Activated CD4-positive, alpha-beta T cell treated with anti-CD3 and anti-CD28 coated beads, Interleukin-2, amount 50 U/mL, for 24 hours (primary cell): ENCODE data around the gene GFRA1.

Experiments
- DNase-seq, 2 donors: peaks; one replicate each; pipeline ENCODE4 v3.0.0-alpha.2; 2020; ENCODE audit warnings: low read depth in 1 of 2, low spot score in 1 of 2

Gene GFRA1, protein sequence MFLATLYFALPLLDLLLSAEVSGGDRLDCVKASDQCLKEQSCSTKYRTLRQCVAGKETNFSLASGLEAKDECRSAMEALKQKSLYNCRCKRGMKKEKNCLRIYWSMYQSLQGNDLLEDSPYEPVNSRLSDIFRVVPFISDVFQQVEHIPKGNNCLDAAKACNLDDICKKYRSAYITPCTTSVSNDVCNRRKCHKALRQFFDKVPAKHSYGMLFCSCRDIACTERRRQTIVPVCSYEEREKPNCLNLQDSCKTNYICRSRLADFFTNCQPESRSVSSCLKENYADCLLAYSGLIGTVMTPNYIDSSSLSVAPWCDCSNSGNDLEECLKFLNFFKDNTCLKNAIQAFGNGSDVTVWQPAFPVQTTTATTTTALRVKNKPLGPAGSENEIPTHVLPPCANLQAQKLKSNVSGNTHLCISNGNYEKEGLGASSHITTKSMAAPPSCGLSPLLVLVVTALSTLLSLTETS

DNA sequence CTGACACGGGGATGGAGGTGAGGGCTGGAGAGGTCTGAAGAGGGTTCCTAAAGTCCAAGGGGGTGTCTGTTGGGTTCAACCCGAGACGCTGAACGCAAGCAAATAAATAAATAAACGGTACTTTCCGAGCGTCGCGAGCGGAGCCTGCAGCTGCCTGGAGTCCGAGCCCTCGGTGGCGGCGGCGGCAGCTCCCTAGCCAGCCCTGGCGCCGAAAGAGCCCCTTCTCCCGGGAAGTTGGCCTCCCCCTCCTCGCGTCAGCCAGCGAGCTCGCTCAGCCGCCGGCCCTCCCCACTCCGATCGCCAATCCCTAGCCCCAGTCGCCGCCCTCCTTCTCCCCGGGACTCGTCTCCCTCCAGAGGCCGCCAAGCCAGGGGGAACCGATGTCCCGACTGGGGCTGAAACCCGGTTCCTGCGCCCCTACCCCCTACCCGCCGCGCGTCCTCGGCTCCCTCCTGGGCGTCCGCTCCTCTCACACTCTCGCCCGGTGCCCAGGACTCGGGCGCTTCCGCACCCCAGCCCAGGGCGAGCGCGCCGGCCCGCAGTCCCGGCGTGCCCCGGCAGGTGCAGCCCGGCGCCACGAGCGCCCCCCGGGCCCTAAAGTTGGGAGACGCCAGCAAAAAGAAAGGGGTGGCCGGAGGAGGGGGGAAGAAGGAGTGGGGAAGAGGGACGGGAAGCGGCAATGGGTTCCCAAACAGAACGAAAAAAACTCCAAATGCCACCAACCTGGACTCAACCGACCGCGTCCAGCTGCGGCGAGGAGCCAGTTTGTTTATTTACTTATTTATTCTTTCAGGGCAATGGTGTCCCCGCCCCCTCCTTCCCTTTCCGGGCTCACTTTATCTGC lies at the start of gene GFRA1:
GFRA1 (minus strand) TSS at position 767 of the 844 bp plus-strand sequence. CDS start 1,177 bp downstream, outside the sequence.
- DNase-seq: no peak

DNA sequence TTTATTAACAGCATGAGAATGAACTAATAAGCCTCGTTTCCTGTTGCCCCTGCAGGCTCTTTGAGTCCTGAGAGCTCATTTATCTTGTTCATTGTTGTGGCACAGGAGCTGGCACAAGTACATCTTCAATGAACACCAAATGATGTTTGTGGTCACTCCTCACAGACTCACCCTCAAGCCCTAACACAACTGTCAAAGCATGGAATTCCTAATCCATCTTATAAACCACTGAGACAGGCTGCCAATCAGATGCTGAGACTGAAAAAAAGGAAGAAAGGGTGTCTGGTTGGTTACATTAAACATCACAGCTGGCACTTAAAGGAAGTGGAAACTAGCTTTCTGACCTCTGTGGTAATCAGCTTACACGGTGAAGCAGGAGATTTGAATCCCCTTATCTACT lies 43.5 kb upstream of the GFRA1 start:
- no peak for DNase-seq

DNA sequence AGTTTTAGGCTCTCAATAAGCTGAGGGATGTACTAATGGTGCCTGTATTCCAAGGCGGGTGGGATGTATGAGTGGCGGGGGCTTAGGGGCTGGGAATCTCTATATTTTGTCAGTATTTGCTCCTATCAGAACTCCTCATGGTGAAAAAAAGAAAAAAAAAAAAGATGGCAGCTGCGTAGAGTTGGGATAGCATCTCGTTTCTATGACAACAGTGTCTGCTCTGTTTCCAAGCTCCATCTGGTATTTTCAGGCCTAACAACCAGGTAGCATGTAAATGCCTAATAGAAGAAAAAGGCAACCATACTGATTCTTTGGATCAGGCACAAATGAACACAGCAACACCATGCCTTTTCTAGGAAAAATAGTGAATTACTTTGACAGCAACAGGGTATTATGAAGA lies 39.5 kb upstream of the GFRA1 start:
- no peak for DNase-seq

DNA sequence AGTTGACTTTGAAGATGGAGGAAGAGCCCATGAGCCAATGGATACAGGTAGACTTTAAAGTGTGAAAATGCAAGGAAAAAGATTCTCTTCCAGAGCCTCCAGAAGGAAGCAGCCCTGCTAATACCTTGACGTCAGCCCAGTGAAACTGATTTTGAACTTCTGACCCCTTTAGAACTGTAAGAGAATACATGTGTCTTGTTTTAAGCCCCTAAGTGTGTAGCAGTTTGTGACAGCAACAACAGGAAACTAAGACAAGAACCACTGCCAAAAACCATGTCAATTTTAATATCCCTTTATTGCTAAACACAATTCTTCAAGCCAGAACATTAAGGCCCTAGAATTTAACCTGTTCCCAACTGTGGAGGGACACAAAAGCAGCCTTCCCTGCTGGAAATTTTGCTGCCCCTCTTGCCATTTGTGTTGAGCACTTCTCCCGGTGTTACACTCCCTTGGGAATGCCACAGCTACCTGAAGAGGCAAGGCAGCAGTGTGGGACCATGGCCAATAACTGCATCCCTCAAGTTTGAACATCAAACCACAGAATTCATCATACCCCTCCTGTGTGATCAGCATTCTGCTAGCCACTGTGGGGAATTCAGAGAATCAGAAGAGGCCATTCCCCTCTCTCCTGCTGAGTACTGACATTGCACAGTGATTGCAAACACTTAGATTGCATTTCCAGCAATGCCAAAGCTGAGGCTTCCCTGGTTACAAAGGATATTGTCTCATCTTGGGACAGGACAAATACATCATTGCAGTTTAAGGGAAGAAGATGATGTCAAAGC lies 38.9 kb upstream of the GFRA1 start:
- no peak for DNase-seq

DNA sequence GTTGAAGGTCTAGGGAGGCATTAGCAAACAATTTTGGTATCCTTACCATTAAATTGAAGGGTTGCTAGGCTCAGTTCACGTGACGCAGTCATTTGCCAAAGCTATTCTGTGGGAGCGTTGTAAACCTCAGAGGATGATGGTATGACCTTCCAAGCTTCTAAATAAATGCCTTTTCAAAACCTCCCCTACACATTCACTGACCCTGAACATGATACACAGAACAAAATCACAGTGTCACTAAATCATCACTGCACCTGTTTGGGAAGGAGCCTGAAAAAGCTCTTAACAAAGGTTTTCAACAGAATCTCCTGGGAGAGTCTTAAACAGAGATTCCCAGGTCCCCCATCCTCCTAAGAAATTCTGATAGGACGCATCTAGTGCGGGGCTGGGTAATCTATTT lies 38.0 kb upstream of the GFRA1 start:
- DNase-seq: no peak

DNA sequence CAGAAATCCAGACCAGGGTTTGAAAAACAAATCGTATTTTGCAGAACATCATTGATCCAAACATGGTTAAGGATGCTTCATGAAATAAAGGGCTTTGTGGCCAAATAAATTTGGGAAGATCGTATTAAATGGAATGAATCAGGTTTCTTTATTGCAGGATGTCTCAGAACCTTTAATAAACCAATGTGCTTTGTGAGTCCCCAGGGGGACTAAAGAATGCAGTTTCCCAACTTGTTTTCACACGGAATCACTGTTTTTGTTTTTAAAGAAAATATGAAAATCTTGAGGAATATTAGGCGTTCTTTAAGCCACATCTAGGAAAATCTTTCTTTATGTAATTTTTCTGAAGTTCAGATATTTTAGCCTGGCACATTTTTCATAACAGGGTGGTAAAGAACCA lies 34.4 kb upstream of the GFRA1 start:
- no peak for DNase-seq

DNA sequence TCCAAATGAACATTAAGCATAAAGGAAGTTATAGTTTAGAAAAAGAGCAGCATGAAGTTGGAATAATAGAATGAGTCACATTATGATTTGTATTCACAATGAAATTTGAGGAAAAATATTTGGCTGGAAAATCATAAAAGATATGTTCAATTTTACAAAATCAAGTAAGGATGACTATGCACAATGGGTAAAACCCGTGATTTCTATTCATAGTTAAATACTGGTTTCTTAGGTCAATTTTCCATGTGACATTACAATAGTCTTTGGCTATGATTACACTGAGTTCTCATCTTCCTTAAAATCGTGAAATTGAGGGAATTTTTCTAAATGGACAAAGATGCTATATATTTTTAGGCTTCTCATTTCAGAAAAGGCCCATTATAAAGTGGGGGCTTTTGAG lies 33.8 kb upstream of the GFRA1 start:
- no peak for DNase-seq

DNA sequence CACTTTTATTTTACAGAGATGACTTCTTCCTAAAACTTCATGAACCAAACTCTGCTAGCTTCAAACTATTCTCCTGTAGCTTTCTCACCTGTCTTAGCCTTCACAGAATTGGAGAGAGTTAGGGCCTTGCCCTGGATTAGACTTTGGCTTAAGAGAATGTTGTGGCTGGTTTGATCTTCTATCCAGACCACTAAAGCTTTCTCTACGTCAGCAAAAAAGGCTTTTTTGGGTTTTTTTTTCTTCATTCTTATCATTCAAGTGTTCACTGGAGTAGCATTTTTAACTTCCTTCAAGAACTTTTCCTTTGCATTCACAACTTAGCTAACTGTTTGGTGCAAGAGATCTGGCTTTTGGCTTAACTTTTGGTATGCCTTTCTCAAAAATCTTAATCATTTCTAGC lies 31.9 kb upstream of the GFRA1 start:
- no peak for DNase-seq

DNA sequence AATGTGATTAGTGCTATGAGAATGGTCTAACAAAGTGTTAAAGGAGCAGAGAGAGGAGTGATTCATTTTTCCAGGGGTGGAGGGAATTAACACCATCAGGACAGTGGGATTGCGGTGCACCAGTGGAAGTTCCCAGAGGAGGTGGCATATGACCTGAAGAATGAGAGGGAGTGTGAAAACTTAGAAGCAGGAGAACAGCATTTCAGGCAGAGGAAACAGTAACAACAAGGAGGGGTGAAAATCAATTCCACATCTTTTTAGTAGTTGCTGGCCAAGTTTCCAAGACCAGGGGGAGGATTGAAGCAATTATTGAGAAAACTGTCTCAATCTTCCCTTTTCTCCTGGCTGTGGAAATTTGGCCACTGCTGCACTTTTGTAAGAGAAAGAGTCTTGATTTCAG lies 27.5 kb upstream of the GFRA1 start:
- DNase-seq: no peak

DNA sequence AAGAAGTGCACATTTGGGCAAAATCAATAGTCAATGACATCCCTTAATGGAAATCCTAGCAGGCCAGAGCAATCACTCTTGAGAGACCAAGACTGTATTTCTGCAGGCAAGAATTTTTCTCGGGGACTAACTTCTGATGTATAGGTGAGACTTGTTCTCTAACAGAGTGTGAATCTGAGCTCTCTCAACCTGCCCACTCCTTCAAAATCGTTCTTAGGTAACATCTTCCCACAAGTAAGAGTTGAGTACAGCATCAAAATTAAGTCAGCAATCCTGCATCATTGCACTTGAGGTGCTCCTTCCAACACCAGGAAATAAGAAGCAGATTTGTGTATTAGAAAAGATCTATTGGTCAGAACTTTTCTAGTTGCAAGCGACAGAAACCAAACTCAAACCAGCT lies 25.6 kb upstream of the GFRA1 start:
- no peak for DNase-seq

DNA sequence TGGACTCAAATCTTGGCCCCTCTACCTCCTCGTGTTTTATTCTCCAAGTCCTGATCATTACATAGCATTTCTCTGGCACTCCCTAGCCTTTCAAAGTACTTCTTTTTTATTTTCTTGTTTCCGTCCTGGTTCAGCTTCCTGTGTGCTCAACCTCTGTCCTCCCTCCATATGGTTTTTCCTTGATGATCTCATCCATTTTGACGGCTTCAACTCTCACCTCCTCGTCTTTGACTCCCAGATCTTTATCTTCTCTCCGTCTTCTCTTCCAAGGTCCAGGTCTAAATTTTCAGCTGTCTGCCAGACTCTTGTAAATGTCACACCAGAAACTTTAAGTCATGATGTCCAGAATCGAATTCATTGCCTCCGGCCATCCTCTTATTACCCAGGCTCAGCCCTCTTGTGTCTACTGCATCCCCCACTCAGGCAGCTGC lies 23.3 kb upstream of the GFRA1 start:
- DNase-seq: no peak

DNA sequence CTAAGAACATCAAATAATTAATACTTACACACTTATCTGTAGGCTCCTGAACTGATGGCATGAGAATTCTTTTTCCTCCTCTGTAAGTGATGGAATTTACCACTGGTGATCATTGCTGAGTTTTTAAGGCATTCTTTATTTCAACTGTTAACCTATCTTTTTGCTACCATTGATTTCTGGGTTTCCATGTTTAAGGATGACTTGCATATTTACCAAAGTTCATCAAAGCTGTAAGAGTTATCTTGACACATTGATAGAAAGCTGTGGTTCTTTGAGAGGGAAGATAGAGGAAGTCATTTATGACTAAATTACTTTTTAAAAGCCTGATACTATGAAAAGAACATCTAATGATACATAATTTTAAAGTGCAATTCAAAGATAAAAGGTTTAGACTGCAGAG lies 19.5 kb upstream of the GFRA1 start:
- DNase-seq: no peak

DNA sequence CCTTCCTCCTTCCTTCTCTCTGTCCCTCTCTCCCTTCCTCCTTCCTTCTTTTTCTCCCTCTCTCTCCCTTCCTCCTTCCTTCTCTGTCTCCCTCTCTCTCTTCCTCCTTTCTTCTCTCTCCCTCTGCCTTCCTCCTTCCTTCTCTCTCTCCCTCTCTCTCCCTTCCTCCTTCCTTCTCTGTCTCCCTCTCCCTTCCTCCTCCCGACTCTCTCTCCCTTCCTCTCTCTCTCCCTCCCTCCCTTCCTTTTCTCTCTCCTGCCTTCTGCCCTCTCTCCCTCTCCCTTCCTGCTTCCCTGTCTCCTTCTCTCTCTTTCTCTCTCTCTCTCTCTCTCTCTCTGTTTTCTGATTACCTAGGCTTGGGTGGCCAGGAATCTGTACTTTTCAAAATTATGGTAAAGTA lies 16.6 kb upstream of the GFRA1 start:
- no peak for DNase-seq

DNA sequence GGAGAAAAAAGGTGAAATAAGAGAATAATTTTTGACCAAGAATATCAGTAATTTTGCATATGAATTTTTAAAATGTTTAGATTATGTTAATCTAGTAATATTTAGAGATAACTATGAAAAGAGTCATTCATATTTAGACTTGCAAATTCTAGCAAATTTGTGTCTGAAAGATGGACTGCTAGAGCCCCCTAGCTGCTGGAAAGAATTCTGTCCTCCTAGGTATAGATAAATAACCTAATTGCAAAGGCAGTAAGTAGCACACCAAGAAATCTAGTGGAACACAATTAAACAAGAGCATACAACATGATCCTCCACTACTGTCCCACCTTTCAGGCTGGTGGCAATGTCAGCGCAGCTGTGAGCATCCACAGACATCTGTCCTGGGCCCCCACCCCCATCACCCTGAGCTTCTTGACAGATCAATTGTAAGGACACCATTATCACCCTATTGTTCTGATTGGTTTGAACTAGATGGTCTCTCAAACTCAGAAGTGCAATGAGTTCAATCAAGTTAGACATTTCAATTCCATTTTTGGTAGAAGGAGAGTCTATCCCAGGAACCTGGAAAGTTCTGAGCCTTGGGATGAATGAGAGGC lies 15.0 kb upstream of the GFRA1 start:
- no peak for DNase-seq

DNA sequence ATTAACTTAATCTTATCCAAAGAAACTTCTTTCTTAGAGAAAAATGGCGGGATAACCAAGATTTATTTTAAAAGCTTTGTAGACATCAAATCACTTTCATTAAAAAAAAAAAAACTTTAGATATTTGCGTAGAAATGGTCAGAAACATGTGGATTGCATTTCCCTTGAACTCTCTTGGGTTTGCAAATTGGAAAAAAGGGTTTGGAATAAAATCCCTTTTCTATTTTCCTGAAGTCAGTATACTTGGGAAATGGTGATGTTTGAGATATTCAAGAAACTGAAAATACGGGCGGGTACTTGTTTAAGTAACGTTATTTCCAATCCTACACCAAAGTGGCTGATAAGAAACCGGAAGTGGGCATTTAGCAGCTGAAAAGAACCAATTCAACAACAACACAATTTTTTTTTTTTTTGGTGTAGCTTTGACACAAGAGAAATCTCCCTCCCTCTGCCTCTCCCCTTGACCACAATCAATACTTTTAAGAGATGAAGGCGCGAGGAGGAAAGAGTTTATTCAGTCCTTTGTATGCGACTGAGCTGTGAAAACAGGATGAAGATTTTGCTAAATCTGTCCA lies 13.7 kb upstream of the GFRA1 start:
- DNase-seq: no peak

DNA sequence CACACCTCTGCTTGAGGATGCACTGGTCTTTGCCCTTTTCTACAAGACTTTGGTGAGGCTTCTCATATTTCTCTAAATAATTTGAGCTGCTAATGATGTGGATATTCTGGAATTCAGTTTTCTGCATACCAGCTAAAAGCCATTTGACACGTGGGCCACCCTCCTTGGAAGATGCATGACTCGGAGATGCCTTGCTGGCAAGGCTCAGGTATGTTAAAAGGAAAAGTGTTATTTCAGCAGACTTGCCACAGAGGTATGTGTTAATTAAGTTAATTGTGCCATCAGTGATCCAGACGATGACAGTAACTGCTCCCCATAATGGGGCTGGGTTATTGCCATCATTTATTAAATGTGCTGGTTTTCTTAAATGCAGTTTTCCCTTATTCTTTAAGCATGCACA lies 8.8 kb upstream of the GFRA1 start:
- DNase-seq: no peak

DNA sequence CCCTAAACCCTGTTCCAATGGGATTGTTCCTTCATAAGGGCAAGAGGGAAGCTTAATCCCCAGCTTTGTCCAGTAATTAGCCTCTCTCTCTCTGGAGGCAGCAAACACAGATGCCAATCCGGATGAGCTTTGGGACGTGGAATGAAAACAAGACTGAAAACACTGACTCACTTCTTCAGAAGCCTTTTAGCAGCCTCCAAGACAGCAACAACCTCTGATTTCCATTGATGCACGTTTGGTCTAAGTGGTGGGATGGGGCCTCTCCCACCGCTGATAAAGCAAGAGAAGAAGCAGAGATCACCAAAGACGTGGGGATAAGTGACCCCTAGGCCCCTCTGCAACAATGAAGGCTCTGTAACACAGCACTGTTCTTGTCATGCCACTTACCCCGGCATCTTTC lies 5.8 kb upstream of the GFRA1 start:
- no peak for DNase-seq

DNA sequence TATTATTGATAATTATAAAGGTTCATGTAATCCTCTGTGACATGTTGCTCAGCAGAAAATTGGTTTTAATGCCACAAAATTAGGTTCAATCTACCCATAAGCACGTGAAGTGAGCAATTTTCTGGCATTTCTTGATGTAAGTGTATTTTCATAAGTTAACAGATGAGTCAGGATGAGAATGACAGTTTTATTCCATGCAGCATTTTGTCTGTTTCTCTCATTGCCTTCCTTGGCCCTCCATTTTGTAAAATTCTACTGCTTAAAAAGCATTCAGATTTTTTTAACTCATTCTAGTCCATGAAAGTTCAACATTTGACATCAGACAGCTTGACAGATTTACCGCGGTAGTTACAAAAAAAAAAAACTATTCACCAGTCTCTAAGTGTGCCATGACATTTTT lies 4.0 kb upstream of the GFRA1 start:
- no peak for DNase-seq

DNA sequence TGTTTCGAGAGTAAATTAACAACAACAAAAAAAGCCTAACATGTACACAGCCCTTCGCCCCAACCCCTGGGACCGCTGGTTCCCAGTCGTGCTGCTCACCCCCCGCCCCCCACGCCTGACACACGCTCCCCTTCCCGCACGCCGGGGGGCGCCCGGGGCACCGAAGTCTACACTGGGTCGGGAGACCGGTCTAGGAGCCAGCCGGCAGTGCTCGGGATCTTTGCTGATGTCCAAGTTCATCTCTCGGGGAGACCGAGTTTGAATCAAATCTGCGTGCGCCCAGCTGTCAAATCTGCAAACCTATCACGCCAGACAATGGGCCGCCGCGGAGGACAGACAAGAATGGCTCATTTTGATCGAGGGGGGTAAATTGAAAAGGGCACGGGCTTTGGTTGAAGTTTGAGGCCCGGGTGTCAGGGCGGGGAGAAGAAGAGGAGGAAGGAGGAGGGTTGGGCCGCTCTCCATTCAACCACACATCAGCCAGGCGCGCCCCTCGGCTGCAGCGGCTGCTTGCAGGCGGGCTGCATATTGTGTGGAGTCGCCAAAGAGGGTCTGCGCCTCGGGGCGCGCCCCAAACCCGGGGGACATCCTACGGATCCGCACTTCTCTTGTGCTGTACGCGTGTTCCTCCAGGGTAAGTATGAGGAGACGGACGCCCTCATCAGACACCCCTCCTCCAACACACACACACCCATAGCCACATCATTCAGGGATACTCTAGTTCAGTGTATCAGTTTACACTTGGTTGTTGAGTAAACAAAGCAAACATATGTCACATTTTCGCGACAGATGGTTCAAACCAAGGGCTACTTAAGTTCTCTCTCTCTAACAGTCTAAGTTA lies 1.3 kb upstream of the GFRA1 start:
- no peak for DNase-seq
